Hepatocyte (in vitro differentiated cells): ENCODE data around the gene RCN1. TPM values are rescaled to one million over a fixed set of nuclear protein-coding genes. Genes with fewer than 3 reads are reported as not detected.
"Not testable (repeated sequence)": the region's sequence is repeated elsewhere in the genome, so short reads cannot be mapped to it uniquely, and the experiment has no call there.

Experiments
- DNase-seq: peaks from one replicate; pipeline ENCODE4 v3.0.0-alpha.2; 2016; ENCODE audit warnings: low spot score
- H2AFZ ChIP-seq: fragments of 200-600 bp; sonication (generic); 2 replicates; pipeline ENCODE4 v1.6.0; 2016; ENCODE audit warnings: antibody characterized with exemption, mild to moderate bottlenecking
- H3K27ac ChIP-seq: fragments of 200-600 bp; sonication (generic); 2 replicates; pipeline ENCODE4 v1.5.1; 2016; ENCODE audit warnings: mild to moderate bottlenecking
- H3K27me3 ChIP-seq: fragments of 200-600 bp; sonication (generic); 2 replicates; pipeline ENCODE4 v1.6.1; 2016
- H3K36me3 ChIP-seq: fragments of 200-600 bp; sonication (generic); replicated peaks from 2 replicates; pipeline ENCODE4 v1.5.1; 2016; ENCODE audit warnings: low read depth; ENCODE audit not compliant: insufficient read depth
- H3K4me1 ChIP-seq: fragments of 200-600 bp; sonication (generic); 2 replicates; pipeline ENCODE4 v1.5.1; 2016; ENCODE audit warnings: mild to moderate bottlenecking, moderate library complexity; ENCODE audit not compliant: insufficient read depth
- H3K4me2 ChIP-seq: fragments of 200-600 bp; sonication (generic); 2 replicates; pipeline ENCODE4 v1.6.0; 2016
- H3K4me3 ChIP-seq: fragments of 200-600 bp; sonication (generic); 2 replicates; pipeline ENCODE4 v1.5.1; 2016; ENCODE audit warnings: mild to moderate bottlenecking
- H3K79me2 ChIP-seq: fragments of 200-600 bp; sonication (generic); 2 replicates; pipeline ENCODE4 v1.6.0; 2017; ENCODE audit warnings: mild to moderate bottlenecking
- H3K9me2 ChIP-seq: fragments of 200-600 bp; sonication (generic); replicated peaks from 2 replicates; pipeline ENCODE4 v1.6.0; 2017; ENCODE audit warnings: mild to moderate bottlenecking; ENCODE audit not compliant: insufficient read depth
- H3K9me3 ChIP-seq: fragments of 200-600 bp; sonication (generic); 2 replicates; pipeline ENCODE4 v1.5.1; 2016; ENCODE audit warnings: low read depth, mild to moderate bottlenecking
- H4K20me1 ChIP-seq: fragments of 200-600 bp; sonication (generic); 2 replicates; pipeline ENCODE4 v1.6.0; 2016; ENCODE audit warnings: mild to moderate bottlenecking; ENCODE audit not compliant: insufficient read depth, poor library complexity, severe bottlenecking
- CTCF ChIP-seq: fragments of 200-600 bp; sonication (generic); IDR thresholded peaks from 2 replicates; pipeline ENCODE4 v1.5.1; 2016; ENCODE audit warnings: antibody characterized with exemption, mild to moderate bottlenecking; ENCODE audit not compliant: poor library complexity
- EZH2 ChIP-seq: fragments of 200-600 bp; sonication (generic); IDR thresholded peaks from 2 replicates; pipeline ENCODE4 v1.6.1; 2016; ENCODE audit warnings: antibody characterized with exemption, mild to moderate bottlenecking, borderline replicate concordance
- EZH2phosphoT487 ChIP-seq: fragments of 200-600 bp; sonication (generic); IDR thresholded peaks from one replicate; pipeline ENCODE4 v1.6.1; 2018; ENCODE audit warnings: antibody characterized with exemption, mild to moderate bottlenecking, low read depth, moderate library complexity; ENCODE audit not compliant: unreplicated experiment, severe bottlenecking
- WGBS: methylation state at CpG from one replicate; pipeline ENCODE4 v1.1.6; 2016; ENCODE audit warnings: low lambda C conversion rate; ENCODE audit errors: missing lambda C conversion rate; 5-methylcytosine and 5-hydroxymethylcytosine counted together
- polyA plus RNA-seq: library from polyadenylated mRNA; unstranded; fragments of >200 nt; fragmentation: Nextera tagmentation; extraction: Ambion mirVana; gene quantifications from 2 replicates; pipeline ENCODE4 v1.2.1, GENCODE V29; 2016
- total RNA-seq: library from RNA; depleted of rRNA; stranded (reverse); fragments of >200 nt; gene quantifications from 2 replicates; pipeline ENCODE4 v1.2.3, GENCODE V29; 2014

RCN1 gene
- total and polyA plus RNA-seq, 2 experiments from 2014 or later, result 258 to 412 TPM

GRCh38 chr11:32115446-32115845 lies 24.6 kb downstream of the RCN1 start:
- Histone ChIP-seq H3K4me2 (no peak overlapping the region), H3K4me1 (no peaks in the 10 kb centered on the region), H3K79me2 (no peaks in the 10 kb centered on the region), H3K27ac (no peak overlapping the region), H4K20me1 (no peaks in the 10 kb centered on the region), H3K9me2 (no peaks in the 10 kb centered on the region), H2AFZ (no peak overlapping the region), H3K4me3 (no peak overlapping the region), H3K36me3 (no peaks in the 10 kb centered on the region), H3K9me3 (no peaks in the 10 kb centered on the region), H3K27me3 (no peaks in the 10 kb centered on the region)
- WGBS, result 67% methylated on average over 5 of the region's 5 CpGs
- DNase-seq, result peak; percentile 22
- TF ChIP-seq CTCF (no peak), EZH2phosphoT487 (no peak), EZH2 (no peak)

- 93% methylated on average over 2 of the region's 2 CpGs for WGBS
- Histone ChIP-seq H3K9me2 (no peaks in the 10 kb centered on the region), H3K79me2 (no peaks in the 10 kb centered on the region), H2AFZ (no peak overlapping the region), H3K4me3 (no peak overlapping the region), H3K27me3 (no peaks in the 10 kb centered on the region), H3K9me3 (no peaks in the 10 kb centered on the region), H3K36me3 (no peaks in the 10 kb centered on the region), H4K20me1 (no peaks in the 10 kb centered on the region), H3K4me1 (no peaks in the 10 kb centered on the region), H3K27ac (no peak overlapping the region), H3K4me2 (no peak overlapping the region)
- DNase-seq, result no peak
- no peak for TF ChIP-seq CTCF
- TF ChIP-seq EZH2, result no peak
- TF ChIP-seq EZH2phosphoT487, result no peak
These were observed 25.8 kb downstream of the RCN1 start for GRCh38 chr11:32116668-32117067.

- Histone ChIP-seq H2AFZ (no peak overlapping the region), H3K4me2 (no peak overlapping the region), H3K27me3 (no peaks in the 10 kb centered on the region), H3K9me3 (no peaks in the 10 kb centered on the region), H3K4me1 (no peaks in the 10 kb centered on the region), H3K36me3 (no peaks in the 10 kb centered on the region), H3K9me2 (no peaks in the 10 kb centered on the region), H3K4me3 (no peak overlapping the region), H4K20me1 (no peaks in the 10 kb centered on the region), H3K27ac (no peak overlapping the region), H3K79me2 (no peaks in the 10 kb centered on the region)
- WGBS, result 87% methylated on average over 7 of the region's 7 CpGs
- DNase-seq, result no peak
- TF ChIP-seq EZH2, result no peak
- TF ChIP-seq CTCF, result no peak
- no peak for TF ChIP-seq EZH2phosphoT487
These were observed 27.4 kb downstream of the RCN1 start for GRCh38 chr11:32118025-32118974.

GRCh38 chr11:32119139-32119538 lies 28.3 kb downstream of the RCN1 start:
- H3K9me2 ChIP-seq, H3K27me3 ChIP-seq, DNase-seq, H3K4me2 ChIP-seq, H3K4me1 ChIP-seq, H3K27ac ChIP-seq, H4K20me1 ChIP-seq, H3K4me3 ChIP-seq, H3K36me3 ChIP-seq, H3K79me2 ChIP-seq, H3K9me3 ChIP-seq, H2AFZ ChIP-seq: not testable (repeated sequence)
- 94% methylated on average over 5 of the region's 5 CpGs for whole genome bisulfite sequencing
